HG03025 (cell line): ENCODE data around the gene ETV1.

ENCODE experiments used
- ATAC-seq: cut with Tn5 transposase; IDR thresholded peaks from one replicate; pipeline ENCODE4 v1.9.1; 2021; ENCODE audit warnings: mild to moderate bottlenecking, moderate library complexity; ENCODE audit not compliant: unreplicated experiment, low FRiP score

Gene ETV1

GRCh38 chr7:13988065-13988464, 1.4 kb downstream of the ETV1 start:
- no peak for ATAC-seq

DNA sequence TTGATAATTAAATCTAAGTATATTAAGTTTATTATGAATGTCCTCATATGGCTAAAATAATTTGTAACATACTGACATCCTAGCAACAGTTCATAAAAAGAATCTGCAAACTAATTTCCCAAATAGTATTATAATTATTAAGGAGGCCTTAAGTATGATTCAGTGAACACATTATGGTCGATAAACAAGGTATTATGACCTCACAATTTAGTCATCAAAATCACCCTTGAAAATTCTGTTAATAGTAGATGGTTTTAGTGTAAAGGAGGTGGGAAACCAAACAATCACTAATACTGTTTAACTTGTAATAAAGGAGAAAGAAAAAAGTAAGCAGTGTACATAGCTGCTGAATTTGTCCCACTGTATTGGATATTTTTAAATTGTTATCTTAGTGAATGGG, 2.1 kb downstream of the ETV1 start:
- no peak for ATAC-seq

GRCh38 chr7:13986208-13986607, 3.3 kb downstream of the ETV1 start:
- ATAC-seq: no peak

- ATAC-seq: no peak
Observed at GRCh38 chr7:13984831-13985685, 4.4 kb downstream of the ETV1 start.

DNA sequence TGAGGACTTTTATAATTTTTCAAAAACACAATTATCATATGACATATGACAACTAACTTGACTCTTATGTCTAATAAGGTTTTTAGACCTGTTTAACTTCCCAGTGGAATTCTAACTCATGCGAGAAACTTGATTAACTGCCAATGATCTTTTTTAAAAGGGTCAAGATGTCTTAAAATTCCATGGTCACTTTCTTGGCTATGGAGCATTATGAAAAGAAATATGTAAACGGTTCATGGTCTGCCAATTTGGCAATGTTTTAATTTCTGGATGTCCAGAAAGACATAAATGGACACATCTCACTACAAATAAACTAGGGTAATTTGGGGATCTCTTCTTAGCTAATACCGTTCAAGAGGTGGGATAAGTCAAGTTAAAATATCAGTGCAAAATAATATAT, 5.4 kb downstream of the ETV1 start:
- no peak for ATAC-seq

GRCh38 chr7:13982940-13983677, 6.4 kb downstream of the ETV1 start:
- no peak for ATAC-seq

DNA sequence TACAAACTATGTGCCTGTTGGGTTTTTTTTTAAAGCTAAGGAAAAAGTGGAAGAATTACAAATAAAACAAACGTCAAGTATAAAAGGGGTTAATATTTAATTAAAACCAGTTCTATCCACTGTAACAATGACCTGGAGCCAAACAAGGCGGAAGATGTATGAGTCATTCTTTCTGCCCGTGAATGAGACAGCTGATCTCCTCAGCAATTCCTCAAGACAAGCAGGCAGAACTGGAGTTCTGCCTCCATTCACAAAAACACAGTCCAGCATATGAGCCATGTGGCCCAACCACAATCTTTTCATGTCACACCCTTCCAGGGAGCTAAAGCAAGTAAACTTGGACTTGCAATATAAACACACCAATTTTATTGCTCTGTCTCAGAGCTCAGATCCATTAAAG, 8.4 kb downstream of the ETV1 start:
- ATAC-seq: no peak

GRCh38 chr7:13980474-13980873, 9.0 kb downstream of the ETV1 start:
- ATAC-seq: no peak

- no peak for ATAC-seq
Observed at GRCh38 chr7:13979671-13980435, 9.6 kb downstream of the ETV1 start.

DNA sequence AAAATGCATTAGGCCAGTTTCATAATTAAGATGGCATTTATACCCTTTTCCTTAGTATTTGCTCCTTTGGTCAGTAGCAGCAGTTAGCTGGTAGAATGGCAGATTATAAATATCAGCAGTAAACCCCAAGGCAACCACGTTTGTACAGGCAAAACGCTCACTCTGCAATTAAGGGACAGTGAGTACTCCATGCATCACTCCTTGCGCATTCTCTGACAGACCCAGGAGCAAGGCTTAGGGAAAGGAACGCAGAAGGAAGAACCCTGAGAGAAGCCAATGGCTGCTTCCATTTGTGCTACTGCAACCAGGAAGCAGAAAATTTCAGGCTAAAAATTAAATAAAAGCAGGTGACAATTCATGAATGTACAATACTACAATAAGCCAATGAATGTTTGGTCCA, 12.9 kb downstream of the ETV1 start:
- ATAC-seq: no peak

DNA sequence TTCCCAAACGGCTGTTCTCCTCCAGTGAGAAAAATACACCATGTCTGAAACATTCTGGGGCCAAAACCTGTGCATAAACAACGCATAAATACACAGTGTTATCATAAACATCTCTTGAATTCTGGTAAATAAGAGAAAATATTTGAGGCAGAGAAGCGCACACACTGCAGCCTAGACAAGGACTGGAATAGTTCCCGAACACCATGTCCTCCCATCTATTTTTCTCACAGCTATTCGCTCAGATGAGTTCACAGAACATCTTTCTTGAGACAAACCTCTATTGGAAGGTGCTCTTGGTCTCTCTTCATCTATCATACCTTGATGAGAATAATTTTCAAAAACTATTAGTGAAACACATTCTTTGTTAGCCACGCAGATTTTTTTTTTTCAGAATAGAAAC, 24.4 kb downstream of the ETV1 start:
- ATAC-seq: no peak

DNA sequence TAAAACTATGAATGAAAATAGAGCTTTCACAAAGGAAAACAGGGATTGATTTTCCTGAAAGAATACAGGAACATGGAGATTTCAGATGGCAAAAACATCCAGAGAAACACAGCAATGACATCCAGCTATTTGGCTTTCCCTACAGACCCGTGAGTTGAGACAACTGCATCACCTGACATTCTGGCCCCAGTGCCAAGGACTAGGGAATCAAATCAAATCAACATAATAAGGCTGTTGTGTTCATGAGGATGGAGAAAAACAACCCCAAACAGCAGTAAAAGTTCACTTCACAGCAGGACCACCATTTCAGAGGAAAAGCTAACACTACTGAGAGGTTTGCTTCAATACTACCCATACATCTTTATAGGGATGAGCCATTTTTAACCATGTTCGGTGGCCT, 25.5 kb downstream of the ETV1 start:
- ATAC-seq: no peak

DNA sequence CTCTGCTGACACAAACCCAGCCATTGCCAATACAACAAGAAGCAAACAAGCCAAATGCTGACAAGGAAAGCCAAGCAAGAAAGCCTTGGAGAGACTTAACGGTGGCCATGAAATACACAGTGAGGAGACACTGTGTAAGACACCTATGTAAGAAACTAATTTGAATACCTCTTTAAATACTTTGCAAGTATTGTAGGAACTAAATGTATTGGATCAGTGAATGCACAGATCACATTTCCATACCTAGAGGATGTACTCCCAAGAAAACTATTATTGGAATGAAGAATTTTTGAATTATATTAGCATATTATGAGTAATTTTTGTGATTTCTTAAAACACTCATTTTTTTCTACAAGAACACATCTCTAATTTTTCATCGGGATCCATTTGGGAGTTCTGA, 34.0 kb downstream of the ETV1 start:
- ATAC-seq: no peak

GRCh38 chr7:13953368-13953767, 36.1 kb downstream of the ETV1 start:
- no peak for ATAC-seq

DNA sequence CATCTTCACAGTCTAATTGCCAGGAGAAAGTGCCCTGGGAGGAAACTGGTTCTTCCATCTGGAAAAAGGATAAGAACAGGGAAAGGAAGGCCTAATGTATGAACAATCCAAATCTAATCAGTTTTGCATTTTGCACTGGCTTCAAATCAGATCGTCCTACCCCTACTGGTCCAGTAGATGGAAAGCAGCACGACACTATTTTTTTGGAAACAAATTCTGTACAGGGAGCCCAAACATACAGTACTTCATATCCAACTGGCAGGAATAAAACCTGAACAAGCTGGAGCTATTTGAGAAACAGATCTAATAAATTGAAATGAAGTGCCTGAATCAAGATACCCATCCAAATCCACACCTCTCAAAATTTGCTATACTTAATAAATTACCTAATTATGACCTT, 36.5 kb downstream of the ETV1 start:
- no peak for ATAC-seq

- ATAC-seq: no peak
Observed at GRCh38 chr7:13949939-13950338, 39.5 kb downstream of the ETV1 start.

DNA sequence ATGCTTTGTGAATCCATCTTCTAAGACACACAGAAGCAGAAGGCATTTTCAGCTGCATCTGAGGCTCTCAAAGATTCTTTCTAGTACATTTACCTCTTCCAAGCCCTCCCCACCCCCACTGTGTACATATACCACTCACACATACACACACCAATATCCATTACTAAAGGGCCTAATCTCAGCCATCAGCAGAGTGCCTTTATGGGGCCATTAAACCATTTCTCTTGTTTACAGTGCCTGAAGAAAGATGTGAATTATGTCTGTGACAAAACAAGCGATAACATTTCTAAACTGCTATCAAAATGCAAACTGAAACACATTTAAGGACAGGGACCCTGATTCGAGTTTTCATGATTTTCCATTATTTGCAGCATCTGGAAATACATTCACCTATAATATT, 40.0 kb downstream of the ETV1 start:
- ATAC-seq: no peak

DNA sequence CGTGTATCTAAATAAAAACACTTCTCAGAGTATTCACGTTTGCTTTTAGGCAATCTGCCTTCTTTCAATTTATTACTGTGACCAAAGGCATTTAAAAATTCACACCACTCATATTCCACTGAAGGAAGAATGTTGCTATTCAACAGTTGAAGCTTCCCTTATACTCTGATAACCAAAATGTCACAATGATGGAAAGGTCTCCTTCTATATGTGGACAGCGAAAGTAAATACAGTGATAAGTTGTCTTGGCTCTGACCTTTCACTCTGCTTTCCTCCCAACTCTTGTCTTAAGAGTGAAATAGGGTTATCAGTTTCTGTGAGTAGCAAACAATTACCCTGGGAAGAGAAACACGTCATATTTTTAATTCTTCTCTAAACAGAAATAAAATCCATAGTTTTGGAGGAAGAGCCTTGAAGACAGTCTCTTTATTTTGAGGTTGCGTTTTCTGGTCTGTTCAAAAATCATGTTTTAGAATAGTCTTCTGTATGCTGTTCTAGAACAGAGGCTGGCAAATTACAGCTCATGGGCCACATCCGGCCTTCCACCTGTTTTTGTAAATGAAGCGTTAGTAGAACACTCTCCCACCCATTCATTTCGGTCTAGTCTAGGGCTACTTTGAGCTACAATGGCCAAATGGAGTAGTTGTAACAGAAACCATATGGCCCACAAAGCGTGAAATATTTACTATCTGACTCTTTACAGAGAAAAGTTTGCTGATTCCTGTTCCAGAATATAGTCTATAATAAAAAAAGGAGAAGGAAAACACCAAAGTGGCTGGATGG, 41.3 kb downstream of the ETV1 start:
- no peak for ATAC-seq

- ATAC-seq: no peak
Observed at GRCh38 chr7:13947535-13947934, 41.9 kb downstream of the ETV1 start.

- no peak for ATAC-seq
Observed at GRCh38 chr7:13946181-13946580, 43.3 kb downstream of the ETV1 start.
